GM18907 (cell line): ENCODE measurements around the gene CYP19A1.

Experiments
- ATAC-seq: cut with Tn5 transposase; IDR thresholded peaks from one replicate; pipeline ENCODE4 v1.9.1; 2021; ENCODE audit warnings: mild to moderate bottlenecking, moderate library complexity; ENCODE audit not compliant: unreplicated experiment

Gene CYP19A1

GRCh38 chr15:51363383-51363782 is 25.0 kb upstream of the CYP19A1 start:
- ATAC-seq = no peak

- no peak for ATAC-seq
These were observed 21.6 kb upstream of the CYP19A1 start for GRCh38 chr15:51359981-51360380.

- ATAC-seq = no peak
These were observed 18.6 kb upstream of the CYP19A1 start for GRCh38 chr15:51356983-51357382.

- ATAC-seq = no peak
These were observed 17.8 kb upstream of the CYP19A1 start for GRCh38 chr15:51356147-51356546.

GRCh38 chr15:51355096-51355495 is 16.7 kb upstream of the CYP19A1 start:
- no peak for ATAC-seq

- no peak for ATAC-seq
These were observed 15.6 kb upstream of the CYP19A1 start for GRCh38 chr15:51353976-51354375.

GRCh38 chr15:51350723-51351122 is 12.3 kb upstream of the CYP19A1 start:
- no peak for ATAC-seq

- ATAC-seq = no peak
These were observed 10.9 kb upstream of the CYP19A1 start for GRCh38 chr15:51349156-51349844.

GRCh38 chr15:51348688-51349087 is 10.3 kb upstream of the CYP19A1 start:
- peak; percentile 92 for ATAC-seq

- no peak for ATAC-seq
These were observed 7.7 kb upstream of the CYP19A1 start for GRCh38 chr15:51346136-51346535.

GRCh38 chr15:51343466-51343865 is 5.1 kb upstream of the CYP19A1 start:
- no peak for ATAC-seq

- no peak for ATAC-seq
These were observed 4.0 kb upstream of the CYP19A1 start for GRCh38 chr15:51342227-51342999.

GRCh38 chr15:51341366-51342226 is 3.2 kb upstream of the CYP19A1 start, which contains the start of gene GLDN:
GLDN (plus strand) TSS chr15:51341655; CDS start chr15:51341685, 30 bp downstream.
- no peak for ATAC-seq

GRCh38 chr15:51335538-51336410 is 2.6 kb downstream of the CYP19A1 start:
- ATAC-seq = peak; percentile 85

GRCh38 chr15:51335087-51335486 is 3.3 kb downstream of the CYP19A1 start:
- no peak for ATAC-seq

- no peak for ATAC-seq
These were observed 4.4 kb downstream of the CYP19A1 start for GRCh38 chr15:51334011-51334451.

- ATAC-seq = no peak
These were observed 4.8 kb downstream of the CYP19A1 start for GRCh38 chr15:51333571-51333970.

- no peak for ATAC-seq
These were observed 5.9 kb downstream of the CYP19A1 start for GRCh38 chr15:51332206-51333147.

GRCh38 chr15:51331141-51331540 is 7.3 kb downstream of the CYP19A1 start:
- no peak for ATAC-seq
